ENCODE measurements around the gene KIT.

Gene KIT

GRCh38 chr4:54707406-54707805 is 49.6 kb downstream of the KIT start:
- no peak for DNase-seq (ENCODE audit: low spot score)

GRCh38 chr4:54708339-54709279 is 50.9 kb downstream of the KIT start:
- DNase-seq (ENCODE audit: low spot score) = no peak

- DNase-seq (ENCODE audit: low spot score) = no peak
Observed at GRCh38 chr4:54709400-54709799, 51.6 kb downstream of the KIT start.

GRCh38 chr4:54712206-54712605 is 54.4 kb downstream of the KIT start:
- no peak for DNase-seq (ENCODE audit: low spot score)

- no peak for DNase-seq (ENCODE audit: low spot score)
Observed at GRCh38 chr4:54714631-54715030, 56.9 kb downstream of the KIT start.

GRCh38 chr4:54716478-54717065 is 58.8 kb downstream of the KIT start:
- no peak for DNase-seq (ENCODE audit: low spot score)

GRCh38 chr4:54717694-54718093 is 59.9 kb downstream of the KIT start:
- DNase-seq (ENCODE audit: low spot score) = no peak

GRCh38 chr4:54719378-54719777 is 61.6 kb downstream of the KIT start:
- no peak for DNase-seq (ENCODE audit: low spot score)

- no peak for DNase-seq (ENCODE audit: low spot score)
Observed at GRCh38 chr4:54723220-54723619, 65.5 kb downstream of the KIT start.

GRCh38 chr4:54723820-54724219 is 66.1 kb downstream of the KIT start:
- DNase-seq (ENCODE audit: low spot score) = no peak

GRCh38 chr4:54726907-54727306 is 69.2 kb downstream of the KIT start:
- no peak for DNase-seq (ENCODE audit: low spot score)

GRCh38 chr4:54727346-54727745 is 69.6 kb downstream of the KIT start:
- DNase-seq (ENCODE audit: low spot score) = no peak

GRCh38 chr4:54728368-54728767 is 70.6 kb downstream of the KIT start:
- DNase-seq (ENCODE audit: low spot score) = no peak

- no peak for DNase-seq (ENCODE audit: low spot score)
Observed at GRCh38 chr4:54729256-54729655, 71.5 kb downstream of the KIT start.

GRCh38 chr4:54730581-54730980 is 72.8 kb downstream of the KIT start:
- no peak for DNase-seq (ENCODE audit: low spot score)

- no peak for DNase-seq (ENCODE audit: low spot score)
Observed at GRCh38 chr4:54731552-54731951, 73.8 kb downstream of the KIT start.

GRCh38 chr4:54731976-54732375 is 74.2 kb downstream of the KIT start:
- DNase-seq (ENCODE audit: low spot score) = no peak

GRCh38 chr4:54737421-54737820 is 79.7 kb downstream of the KIT start:
- DNase-seq (ENCODE audit: low spot score) = no peak

GRCh38 chr4:54741202-54741601 is 83.4 kb downstream of the KIT start:
- no peak for DNase-seq (ENCODE audit: low spot score)

GRCh38 chr4:54742636-54743399 is 85.1 kb downstream of the KIT start:
- DNase-seq (ENCODE audit: low spot score) = no peak

- DNase-seq (ENCODE audit: low spot score) = no peak
Observed at GRCh38 chr4:54743562-54743961, 85.8 kb downstream of the KIT start.

GRCh38 chr4:54744487-54744886 is 86.7 kb downstream of the KIT start:
- DNase-seq (ENCODE audit: low spot score) = no peak
